ENCODE results near the gene UCP1. TPM values are rescaled to one million over a fixed set of nuclear protein-coding genes. Genes with fewer than 3 reads are reported as not detected.

Gene UCP1
- not detected for polyA plus RNA-seq
- long read RNA-seq, donor 1: 0 reads
- long read RNA-seq, donor 2: 0 reads
- long read RNA-seq, donor 3: 0 reads
- long read RNA-seq, donor 4: 0 reads
- long read RNA-seq, donor 5: 0 reads
- long read RNA-seq, donor 6: 0 reads
- long read RNA-seq, donor 7: 0 reads
- long read RNA-seq, donor 8: 0 reads
- long read RNA-seq, donor 9: 0 reads
- long read RNA-seq, donor 10: 0 reads
- long read RNA-seq, donor 11: 0 reads

GRCh38 chr4:140568507-140569306 lies at the start of gene UCP1:
UCP1 (minus strand) TSS chr4:140568961; CDS start chr4:140568729, 232 bp downstream.
- Histone ChIP-seq H3K4me3 (ENCODE audit: low read length) (peak within 1 kb of the TSS; percentile 44), H3K36me3 (ENCODE audit: control insufficient read depth, insufficient read depth, low read length) (no peaks in the 10 kb centered on the region), H3K4me1 (ENCODE audit: control insufficient read depth, insufficient read depth, low read length) (peaks cover 3% of the 10 kb centered on the region), H3K27me3 (ENCODE audit: control insufficient read depth, insufficient read depth, low read length) (peaks cover 62% of the 10 kb centered on the region), H3K27ac (ENCODE audit: low read length) (no peak within 1 kb of the TSS), H3K9me3 (ENCODE audit: control insufficient read depth, low read depth, low read length) (peaks cover 4% of the 10 kb centered on the region)
- DNase-seq: peak in 1 of 2 donors; percentile 39
- WGBS (ENCODE audit: insufficient coverage, low lambda C conversion rate): no CpG with 5 or more reads among the region's 69 CpGs

GRCh38 chr4:140617499-140618248 lies 48.9 kb upstream of the UCP1 start:
- no peak for DNase-seq

GRCh38 chr4:140615451-140615850 lies 46.7 kb upstream of the UCP1 start:
- no CpG with 5 or more reads among the region's 1 CpG for WGBS (ENCODE audit: insufficient coverage, low lambda C conversion rate)

More at GRCh38 chr4:140617499-140618248, 48.9 kb upstream of the UCP1 start:
- Histone ChIP-seq H3K4me1 (ENCODE audit: control insufficient read depth, insufficient read depth, low read length) (peaks cover 5% of the 10 kb centered on the region), H3K27ac (ENCODE audit: low read length) (no peak overlapping the region), H3K36me3 (ENCODE audit: control insufficient read depth, insufficient read depth, low read length) (peaks cover 9% of the 10 kb centered on the region), H3K9me3 (ENCODE audit: control insufficient read depth, low read depth, low read length) (no peaks in the 10 kb centered on the region), H3K27me3 (ENCODE audit: control insufficient read depth, insufficient read depth, low read length) (no peaks in the 10 kb centered on the region), H3K4me3 (ENCODE audit: low read length) (no peak overlapping the region)
- WGBS (ENCODE audit: insufficient coverage, low lambda C conversion rate): 67% methylated on average over 1 of the region's 7 CpGs

GRCh38 chr4:140612357-140612756 lies 43.6 kb upstream of the UCP1 start:
- DNase-seq: no peak
- no peak overlapping the region for H3K4me3 ChIP-seq (ENCODE audit: low read length)
- H3K27ac ChIP-seq (ENCODE audit: low read length): no peak overlapping the region
- no peaks in the 10 kb centered on the region for H3K36me3 ChIP-seq (ENCODE audit: control insufficient read depth, insufficient read depth, low read length)
- no peaks in the 10 kb centered on the region for H3K27me3 ChIP-seq (ENCODE audit: control insufficient read depth, insufficient read depth, low read length)
- no peaks in the 10 kb centered on the region for H3K9me3 ChIP-seq (ENCODE audit: control insufficient read depth, low read depth, low read length)
- H3K4me1 ChIP-seq (ENCODE audit: control insufficient read depth, insufficient read depth, low read length): peaks cover 5% of the 10 kb centered on the region
- 71% methylated on average over 1 of the region's 1 CpG for WGBS (ENCODE audit: insufficient coverage, low lambda C conversion rate)

More at GRCh38 chr4:140615451-140615850, 46.7 kb upstream of the UCP1 start:
- no peaks in the 10 kb centered on the region for H3K27me3 ChIP-seq (ENCODE audit: control insufficient read depth, insufficient read depth, low read length)
- no peak overlapping the region for H3K4me3 ChIP-seq (ENCODE audit: low read length)
- peak overlapping the region; percentile 13 for H3K27ac ChIP-seq (ENCODE audit: low read length)
- H3K9me3 ChIP-seq (ENCODE audit: control insufficient read depth, low read depth, low read length): no peaks in the 10 kb centered on the region
- no peaks in the 10 kb centered on the region for H3K36me3 ChIP-seq (ENCODE audit: control insufficient read depth, insufficient read depth, low read length)
- peaks cover 5% of the 10 kb centered on the region for H3K4me1 ChIP-seq (ENCODE audit: control insufficient read depth, insufficient read depth, low read length)
- DNase-seq: peak in 1 of 2 donors; percentile 47

GRCh38 chr4:140611854-140612253 lies 43.1 kb upstream of the UCP1 start:
- no peaks in the 10 kb centered on the region for H3K36me3 ChIP-seq (ENCODE audit: control insufficient read depth, insufficient read depth, low read length)
- peaks cover 5% of the 10 kb centered on the region for H3K4me1 ChIP-seq (ENCODE audit: control insufficient read depth, insufficient read depth, low read length)
- no peak overlapping the region for H3K4me3 ChIP-seq (ENCODE audit: low read length)
- H3K27me3 ChIP-seq (ENCODE audit: control insufficient read depth, insufficient read depth, low read length): no peaks in the 10 kb centered on the region
- WGBS (ENCODE audit: insufficient coverage, low lambda C conversion rate): 60% methylated on average over 1 of the region's 3 CpGs
- no peaks in the 10 kb centered on the region for H3K9me3 ChIP-seq (ENCODE audit: control insufficient read depth, low read depth, low read length)
- peak in 1 of 2 donors; percentile 45 for DNase-seq
- no peak overlapping the region for H3K27ac ChIP-seq (ENCODE audit: low read length)

- H3K27me3 ChIP-seq (ENCODE audit: control insufficient read depth, insufficient read depth, low read length): no peaks in the 10 kb centered on the region
- H3K4me1 ChIP-seq (ENCODE audit: control insufficient read depth, insufficient read depth, low read length): peaks cover under 1% of the 10 kb centered on the region
- DNase-seq: peak in 1 of 2 donors; percentile 40
- no peaks in the 10 kb centered on the region for H3K36me3 ChIP-seq (ENCODE audit: control insufficient read depth, insufficient read depth, low read length)
- H3K9me3 ChIP-seq (ENCODE audit: control insufficient read depth, low read depth, low read length): no peaks in the 10 kb centered on the region
- H3K27ac ChIP-seq (ENCODE audit: low read length): no peak overlapping the region
- H3K4me3 ChIP-seq (ENCODE audit: low read length): no peak overlapping the region
- WGBS (ENCODE audit: insufficient coverage, low lambda C conversion rate): 80% methylated on average over 1 of the region's 6 CpGs
Observed at GRCh38 chr4:140609548-140610425, 41.0 kb upstream of the UCP1 start.

- no peak overlapping the region for H3K4me3 ChIP-seq (ENCODE audit: low read length)
- no peaks in the 10 kb centered on the region for H3K27me3 ChIP-seq (ENCODE audit: control insufficient read depth, insufficient read depth, low read length)
- H3K27ac ChIP-seq (ENCODE audit: low read length): no peak overlapping the region
- no peaks in the 10 kb centered on the region for H3K4me1 ChIP-seq (ENCODE audit: control insufficient read depth, insufficient read depth, low read length)
- no peaks in the 10 kb centered on the region for H3K9me3 ChIP-seq (ENCODE audit: control insufficient read depth, low read depth, low read length)
- WGBS (ENCODE audit: insufficient coverage, low lambda C conversion rate): no CpG with 5 or more reads among the region's 4 CpGs
- DNase-seq: no peak
- no peaks in the 10 kb centered on the region for H3K36me3 ChIP-seq (ENCODE audit: control insufficient read depth, insufficient read depth, low read length)
Observed at GRCh38 chr4:140607852-140608251, 39.1 kb upstream of the UCP1 start.

- no peak for DNase-seq
- H3K4me3 ChIP-seq (ENCODE audit: low read length): no peak overlapping the region
- no CpG with 5 or more reads among the region's 4 CpGs for WGBS (ENCODE audit: insufficient coverage, low lambda C conversion rate)
- no peaks in the 10 kb centered on the region for H3K4me1 ChIP-seq (ENCODE audit: control insufficient read depth, insufficient read depth, low read length)
- H3K27ac ChIP-seq (ENCODE audit: low read length): no peak overlapping the region
- H3K9me3 ChIP-seq (ENCODE audit: control insufficient read depth, low read depth, low read length): no peaks in the 10 kb centered on the region
- no peaks in the 10 kb centered on the region for H3K27me3 ChIP-seq (ENCODE audit: control insufficient read depth, insufficient read depth, low read length)
- H3K36me3 ChIP-seq (ENCODE audit: control insufficient read depth, insufficient read depth, low read length): no peaks in the 10 kb centered on the region
Observed at GRCh38 chr4:140604544-140604943, 35.8 kb upstream of the UCP1 start.

GRCh38 chr4:140603286-140603685 lies 34.5 kb upstream of the UCP1 start:
- Histone ChIP-seq H3K27me3 (ENCODE audit: control insufficient read depth, insufficient read depth, low read length) (no peaks in the 10 kb centered on the region), H3K4me1 (ENCODE audit: control insufficient read depth, insufficient read depth, low read length) (no peaks in the 10 kb centered on the region), H3K36me3 (ENCODE audit: control insufficient read depth, insufficient read depth, low read length) (no peaks in the 10 kb centered on the region), H3K4me3 (ENCODE audit: low read length) (no peak overlapping the region), H3K9me3 (ENCODE audit: control insufficient read depth, low read depth, low read length) (no peaks in the 10 kb centered on the region), H3K27ac (ENCODE audit: low read length) (no peak overlapping the region)
- no peak for DNase-seq
- WGBS (ENCODE audit: insufficient coverage, low lambda C conversion rate): no CpG with 5 or more reads among the region's 2 CpGs
